Loucy (cell line): ENCODE measurements around the gene NME3.

Source experiments
- H2AFZ ChIP-seq: fragments of 200-600 bp; sonication (generic); 2 replicates; pipeline ENCODE4 v1.6.0; 2016; ENCODE audit warnings: antibody characterized with exemption, mild to moderate bottlenecking, low read length, moderate library complexity
- H3F3A ChIP-seq: fragments of 200-600 bp; 2 replicates; pipeline ENCODE4 v1.6.0; 2016; ENCODE audit warnings: antibody characterized with exemption, low read depth, mild to moderate bottlenecking
- H3K27me3 ChIP-seq: fragments of 200-600 bp; sonication (generic); 2 replicates; pipeline ENCODE4 v1.6.1; 2014; ENCODE audit warnings: low read length, mild to moderate bottlenecking; ENCODE audit not compliant: insufficient read depth, poor library complexity, severe bottlenecking
- H3K36me3 ChIP-seq: fragments of 200-600 bp; sonication (generic); 2 replicates; pipeline ENCODE4 v1.6.1; 2016; ENCODE audit warnings: low read length; ENCODE audit not compliant: insufficient read depth
- H3K4me1 ChIP-seq: fragments of 200-600 bp; sonication (generic); 2 replicates; pipeline ENCODE4 v1.5.1; 2014; ENCODE audit warnings: low read length, mild to moderate bottlenecking; ENCODE audit not compliant: insufficient read depth, poor library complexity, severe bottlenecking
- H3K4me2 ChIP-seq: fragments of 200-600 bp; sonication (generic); 2 replicates; pipeline ENCODE4 v1.6.0; 2014; ENCODE audit warnings: antibody characterized with exemption, low read length, low read depth, mild to moderate bottlenecking; ENCODE audit not compliant: poor library complexity, severe bottlenecking
- H3K4me3 ChIP-seq: fragments of 200-600 bp; sonication (generic); 2 replicates; pipeline ENCODE4 v1.5.1; 2014; ENCODE audit warnings: low read length, mild to moderate bottlenecking, mixed read lengths; ENCODE audit not compliant: poor library complexity, severe bottlenecking
- H3K79me2 ChIP-seq: fragments of 200-600 bp; sonication (generic); 2 replicates; pipeline ENCODE4 v1.6.1; 2014; ENCODE audit warnings: low read length; ENCODE audit not compliant: insufficient read depth
- H3K9ac ChIP-seq: fragments of 200-600 bp; sonication (generic); 2 replicates; pipeline ENCODE4 v1.6.0; 2014; ENCODE audit warnings: mild to moderate bottlenecking, low read depth, low read length, moderate library complexity; ENCODE audit not compliant: poor library complexity, severe bottlenecking
- H3K9me2 ChIP-seq: fragments of 200-600 bp; sonication (generic); replicated peaks from 2 replicates; pipeline ENCODE4 v1.6.1; 2016; ENCODE audit warnings: low read depth, low read length, mixed read lengths
- H3K9me3 ChIP-seq: fragments of 200-600 bp; sonication (generic); 2 replicates; pipeline ENCODE4 v1.6.1; 2014; ENCODE audit warnings: mild to moderate bottlenecking, antibody characterized with exemption, low read length, low read depth; ENCODE audit not compliant: insufficient read depth
- H4K20me1 ChIP-seq: fragments of 200-600 bp; sonication (generic); 2 replicates; pipeline ENCODE4 v1.6.0; 2014; ENCODE audit warnings: antibody characterized with exemption, low read length, mild to moderate bottlenecking; ENCODE audit not compliant: insufficient read depth, poor library complexity, severe bottlenecking
- CTCF ChIP-seq: fragments of 200-600 bp; sonication (generic); conservative IDR thresholded peaks from 2 replicates; pipeline ENCODE4 v1.5.1; 2014; ENCODE audit warnings: mild to moderate bottlenecking, antibody characterized with exemption, low read length
- EZH2phosphoT487 ChIP-seq: fragments of 200-600 bp; IDR thresholded peaks from 2 replicates; pipeline ENCODE4 v1.6.1; 2018; ENCODE audit warnings: antibody characterized with exemption, mild to moderate bottlenecking, moderate library complexity, borderline replicate concordance

NME3 gene

GRCh38 chr16:1794221-1794871, 23.0 kb upstream of the NME3 start:
- Histone ChIP-seq H3F3A (no peaks in the 10 kb centered on the region), H2AFZ (no peak overlapping the region), H4K20me1 (no peaks in the 10 kb centered on the region), H3K27me3 (no peaks in the 10 kb centered on the region), H3K9me3 (no peaks in the 10 kb centered on the region), H3K9me2 (no peaks in the 10 kb centered on the region), H3K4me1 (no peaks in the 10 kb centered on the region), H3K9ac (no peak overlapping the region), H3K4me2 (no peak overlapping the region), H3K36me3 (no peaks in the 10 kb centered on the region), H3K79me2 (no peaks in the 10 kb centered on the region), H3K4me3 (no peak overlapping the region)
- TF ChIP-seq CTCF = no peak
- TF ChIP-seq EZH2phosphoT487 = no peak

DNA sequence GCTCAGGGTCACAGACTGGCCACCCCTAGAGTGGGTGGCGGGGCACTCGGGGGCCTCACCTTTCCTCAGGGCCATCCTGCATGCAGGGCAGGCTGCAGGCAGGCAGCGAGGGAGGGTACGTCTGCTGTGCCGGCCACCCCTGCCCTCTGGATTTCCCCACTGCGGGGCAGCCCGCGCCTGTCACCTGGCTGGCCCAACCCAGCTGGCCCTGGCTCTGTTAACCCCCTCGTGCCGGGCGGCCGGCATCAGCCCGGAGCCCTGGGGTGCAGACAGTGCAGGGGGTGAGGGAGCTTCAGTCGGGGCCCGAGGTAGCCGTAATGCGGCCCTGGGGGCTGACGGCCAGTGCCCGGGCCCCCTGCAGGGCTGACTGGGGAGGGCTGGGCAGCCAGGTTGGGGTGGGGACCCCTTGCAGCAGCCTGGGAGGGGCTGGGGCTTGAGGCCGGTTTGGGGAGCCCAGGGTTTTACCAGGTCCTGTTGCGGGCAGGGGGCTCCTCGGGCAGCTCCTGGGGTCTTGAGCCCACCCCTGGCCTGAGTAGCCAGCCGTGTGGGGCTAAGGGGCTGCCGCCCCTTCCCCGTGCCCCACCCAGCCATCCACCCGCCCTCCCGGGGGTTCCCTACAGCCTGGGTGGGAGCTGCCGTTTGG, 22.4 kb upstream of the NME3 start, which contains the start of gene IGFALS:
IGFALS (minus strand) TSS at position 128 of the 643 bp plus-strand sequence; CDS start at position 75, 53 bp downstream.
- H3K9ac ChIP-seq = no peak within 1 kb of the TSS
- H3K4me3 ChIP-seq = no peak within 1 kb of the TSS
- H3K27me3 ChIP-seq = no peaks in the 10 kb centered on the region
- no peaks in the 10 kb centered on the region for H4K20me1 ChIP-seq
- no peaks in the 10 kb centered on the region for H3K4me1 ChIP-seq
- no peaks in the 10 kb centered on the region for H3K36me3 ChIP-seq
- TF ChIP-seq CTCF (no peak), EZH2phosphoT487 (no peak)
- no peaks in the 10 kb centered on the region for H3K9me3 ChIP-seq
- no peak within 1 kb of the TSS for H2AFZ ChIP-seq
- no peak within 1 kb of the TSS for H3K4me2 ChIP-seq
- no peaks in the 10 kb centered on the region for H3K9me2 ChIP-seq
- H3K79me2 ChIP-seq = no peaks in the 10 kb centered on the region
- no peaks in the 10 kb centered on the region for H3F3A ChIP-seq

DNA sequence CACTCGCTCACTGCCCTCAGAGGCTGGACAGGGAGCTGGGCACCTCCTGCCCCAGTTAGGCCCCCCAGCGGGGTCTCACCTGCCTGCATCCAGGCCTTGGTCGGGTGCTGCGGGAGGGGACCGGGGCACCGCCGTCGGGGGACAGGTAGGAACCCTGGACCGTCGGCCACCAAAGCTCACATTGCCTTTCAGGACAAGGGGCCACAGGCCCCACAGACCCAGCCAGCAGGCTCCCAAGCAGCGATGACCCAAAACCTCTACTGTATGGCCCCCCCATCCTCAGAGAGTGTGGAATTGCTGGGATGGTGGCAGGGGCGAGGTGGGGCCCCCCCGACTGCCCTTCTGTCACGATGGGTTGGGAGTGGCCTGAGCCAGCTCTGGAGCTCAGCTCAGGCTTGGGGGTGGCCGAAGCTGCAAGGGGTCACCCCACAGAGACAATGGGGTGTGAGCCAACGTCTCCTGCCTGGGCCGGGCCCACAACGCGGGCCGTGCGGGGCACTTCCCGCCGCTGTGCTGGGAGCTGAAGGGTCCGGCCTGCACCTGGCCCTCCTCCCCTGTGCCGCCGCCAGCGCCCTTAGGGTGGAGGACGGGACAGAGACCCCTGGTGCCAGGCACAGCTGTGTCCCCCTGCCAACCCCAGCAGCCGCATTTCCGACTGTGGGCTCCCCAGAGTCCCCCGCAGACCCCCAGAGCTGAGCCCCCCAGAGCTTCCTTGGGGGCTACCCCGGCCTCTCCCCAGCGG, 21.7 kb upstream of the NME3 start:
- Histone ChIP-seq H2AFZ (no peak overlapping the region), H3K4me2 (no peak overlapping the region), H3K4me3 (no peak overlapping the region), H3K27me3 (no peaks in the 10 kb centered on the region), H3K4me1 (no peaks in the 10 kb centered on the region), H4K20me1 (no peaks in the 10 kb centered on the region), H3K9me3 (no peaks in the 10 kb centered on the region), H3K9me2 (no peaks in the 10 kb centered on the region), H3K36me3 (no peaks in the 10 kb centered on the region), H3F3A (no peaks in the 10 kb centered on the region), H3K79me2 (no peaks in the 10 kb centered on the region), H3K9ac (no peak overlapping the region)
- TF ChIP-seq CTCF (no peak), EZH2phosphoT487 (no peak)
